ENCODE data around the gene GPR162.

Gene GPR162

GRCh38 chr12:6823182-6824084 lies 1.8 kb downstream of the GPR162 start:
- no peak for DNase-seq

GRCh38 chr12:6824085-6824775 lies 2.6 kb downstream of the GPR162 start:
- no peak for DNase-seq

GRCh38 chr12:6824901-6825381 lies 3.3 kb downstream of the GPR162 start:
- no peak for DNase-seq

DNA sequence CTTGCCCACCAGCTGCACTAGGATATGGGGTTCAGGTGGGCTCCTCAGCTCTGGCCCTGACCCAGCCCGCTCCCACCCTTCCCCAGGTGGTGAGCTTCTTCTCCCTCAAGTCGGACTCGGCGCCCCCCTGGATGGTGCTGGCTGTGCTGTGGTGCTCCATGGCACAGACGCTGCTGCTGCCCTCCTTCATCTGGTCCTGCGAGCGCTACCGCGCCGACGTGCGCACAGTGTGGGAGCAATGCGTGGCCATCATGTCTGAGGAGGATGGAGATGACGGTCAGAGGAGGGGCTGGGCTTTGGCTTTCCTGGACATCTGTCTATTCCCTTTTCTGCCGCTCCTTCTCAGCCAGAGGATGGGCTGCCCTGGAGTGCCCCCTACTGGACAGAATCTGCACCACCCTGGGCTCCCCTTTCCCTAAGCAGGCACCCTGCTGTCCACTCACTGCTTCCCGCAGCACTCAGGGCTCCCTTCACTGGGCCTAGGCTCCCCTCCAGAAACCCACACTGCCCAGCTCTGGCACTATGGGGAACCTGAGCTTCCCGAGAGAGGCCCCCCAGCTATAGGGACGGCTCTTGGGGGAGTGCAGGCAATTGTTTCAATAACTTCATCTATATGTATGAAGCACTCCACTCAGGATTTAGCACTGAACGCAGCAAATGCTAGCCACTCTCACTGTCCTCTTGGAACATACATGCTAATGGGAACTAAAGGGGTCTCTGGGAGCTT lies 3.9 kb downstream of the GPR162 start:
- peak; percentile 80 for DNase-seq

DNA sequence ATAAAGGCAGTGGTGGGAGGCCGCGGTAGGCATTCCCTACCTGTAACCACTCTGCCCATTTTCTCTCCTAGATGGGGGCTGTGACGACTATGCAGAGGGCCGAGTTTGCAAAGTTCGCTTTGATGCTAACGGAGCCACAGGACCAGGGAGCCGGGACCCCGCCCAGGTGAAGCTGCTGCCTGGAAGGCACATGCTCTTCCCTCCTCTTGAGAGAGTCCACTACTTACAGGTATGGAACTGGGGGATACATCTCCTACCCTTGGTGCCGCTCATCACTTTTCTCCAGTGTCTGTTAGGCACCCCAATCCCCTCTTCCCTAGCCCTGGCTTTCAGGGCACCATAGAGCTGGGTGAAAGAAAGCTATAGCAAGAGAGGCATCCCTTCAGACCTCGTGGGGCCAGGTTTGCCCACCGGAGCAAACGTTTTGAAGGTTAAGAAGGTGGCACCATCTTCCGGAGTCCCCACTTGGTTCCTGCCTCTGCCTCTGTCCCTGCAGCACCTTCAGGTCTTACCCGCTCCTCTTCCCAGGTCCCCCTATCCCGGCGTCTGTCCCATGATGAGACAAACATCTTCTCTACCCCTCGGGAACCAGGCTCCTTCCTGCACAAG lies 4.6 kb downstream of the GPR162 start:
- DNase-seq = no peak

- DNase-seq = no peak
Measured at GRCh38 chr12:6826734-6827436, 5.3 kb downstream of the GPR162 start.

DNA sequence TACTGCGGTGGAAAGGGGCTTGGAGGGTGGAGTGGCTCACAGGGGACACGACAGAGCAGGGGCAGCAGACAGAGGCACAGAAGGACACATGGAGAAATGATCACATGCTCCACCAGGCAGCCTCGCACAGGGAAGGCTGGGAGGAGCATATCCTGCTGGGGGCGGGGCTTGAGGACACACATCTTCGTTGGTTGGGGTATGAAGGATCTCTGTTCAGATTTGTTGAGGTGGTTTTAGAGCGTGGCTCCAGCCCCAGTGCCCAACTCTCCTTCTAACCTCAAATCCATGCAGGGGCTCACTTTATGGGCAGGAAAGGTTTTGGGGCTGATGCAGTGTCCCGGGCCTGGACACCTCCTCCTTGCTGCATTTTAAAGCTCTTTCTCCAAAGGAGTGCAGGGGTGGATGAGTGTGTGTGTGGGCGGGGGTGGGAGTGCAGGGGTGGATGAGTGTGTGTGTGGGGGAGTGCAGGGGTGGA lies 5.9 kb downstream of the GPR162 start:
- peak; percentile 45 for DNase-seq

- peak; percentile 17 for DNase-seq
Measured at GRCh38 chr12:6827982-6828780, 6.6 kb downstream of the GPR162 start, which contains the start of gene P3H3. Gene P3H3, plus strand, starts transcription at chr12:6828407. Its CDS starts 34 bp downstream, at chr12:6828441.

DNA sequence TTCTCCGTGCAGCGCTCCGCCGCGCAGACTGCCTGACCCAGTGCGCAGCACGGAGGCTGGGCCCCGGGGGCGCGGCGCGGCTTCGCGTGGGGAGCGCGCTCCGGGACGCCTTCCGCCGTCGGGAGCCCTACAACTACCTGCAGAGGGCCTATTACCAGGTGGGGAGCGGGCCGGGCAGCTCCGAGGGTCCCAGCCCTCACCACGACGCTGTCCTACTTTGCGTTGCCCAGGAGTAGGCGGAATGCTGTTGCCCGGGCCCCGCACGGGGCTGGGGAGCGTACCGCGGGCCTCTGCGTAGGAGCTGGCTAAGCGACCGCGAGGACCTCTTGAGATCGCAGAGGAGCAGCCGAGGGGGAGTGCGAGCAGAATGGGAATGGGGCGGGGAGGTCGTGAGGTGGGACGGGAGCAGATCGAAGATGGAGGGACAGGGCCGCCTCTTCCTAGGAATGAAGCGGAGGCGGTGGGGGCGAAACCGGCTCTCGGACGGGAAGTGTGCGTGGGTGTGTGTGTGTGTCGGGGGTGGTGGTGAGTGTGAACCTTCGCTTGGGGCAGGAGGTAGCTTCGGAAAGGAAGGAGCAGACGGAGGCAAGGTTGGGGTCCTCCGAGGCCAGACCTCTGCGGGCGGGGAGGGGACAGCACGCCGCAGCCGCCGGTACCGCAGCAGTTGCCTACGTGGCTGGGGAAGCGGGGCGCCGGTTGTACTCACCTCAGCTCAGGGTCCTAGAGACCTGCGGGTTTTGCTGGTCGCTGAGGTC lies 7.3 kb downstream of the GPR162 start:
- peak; percentile 32 for DNase-seq

DNA sequence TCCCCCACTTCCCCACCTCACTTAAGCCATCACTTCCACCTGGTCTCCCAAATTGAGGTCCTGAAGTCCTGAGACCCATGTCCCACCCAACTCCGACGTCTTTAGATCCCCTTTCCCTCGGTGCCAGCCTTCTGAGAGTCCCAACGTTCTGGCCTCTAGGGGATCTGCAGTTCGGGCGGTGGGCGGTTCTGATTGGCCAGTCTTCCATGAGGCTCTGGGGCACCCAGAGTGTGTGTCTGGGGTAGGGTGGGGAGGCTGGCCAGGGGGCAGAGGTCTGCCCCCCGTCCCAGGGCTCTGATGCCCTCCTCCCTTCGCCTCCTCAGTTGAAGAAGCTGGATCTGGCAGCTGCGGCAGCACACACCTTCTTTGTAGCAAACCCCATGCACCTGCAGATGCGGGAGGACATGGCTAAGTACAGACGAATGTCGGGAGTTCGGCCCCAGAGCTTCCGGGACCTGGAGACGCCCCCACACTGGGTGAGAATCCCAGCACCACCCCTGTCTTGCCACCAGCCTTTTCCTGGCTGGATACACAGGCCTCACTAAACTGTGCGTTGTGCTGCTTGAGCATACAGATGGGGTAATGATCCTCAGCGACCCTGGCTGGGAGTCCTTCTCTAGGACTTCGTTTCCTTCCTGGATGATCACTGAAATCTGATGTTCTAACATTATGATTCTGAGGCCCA lies 8.1 kb downstream of the GPR162 start:
- DNase-seq = no peak

DNA sequence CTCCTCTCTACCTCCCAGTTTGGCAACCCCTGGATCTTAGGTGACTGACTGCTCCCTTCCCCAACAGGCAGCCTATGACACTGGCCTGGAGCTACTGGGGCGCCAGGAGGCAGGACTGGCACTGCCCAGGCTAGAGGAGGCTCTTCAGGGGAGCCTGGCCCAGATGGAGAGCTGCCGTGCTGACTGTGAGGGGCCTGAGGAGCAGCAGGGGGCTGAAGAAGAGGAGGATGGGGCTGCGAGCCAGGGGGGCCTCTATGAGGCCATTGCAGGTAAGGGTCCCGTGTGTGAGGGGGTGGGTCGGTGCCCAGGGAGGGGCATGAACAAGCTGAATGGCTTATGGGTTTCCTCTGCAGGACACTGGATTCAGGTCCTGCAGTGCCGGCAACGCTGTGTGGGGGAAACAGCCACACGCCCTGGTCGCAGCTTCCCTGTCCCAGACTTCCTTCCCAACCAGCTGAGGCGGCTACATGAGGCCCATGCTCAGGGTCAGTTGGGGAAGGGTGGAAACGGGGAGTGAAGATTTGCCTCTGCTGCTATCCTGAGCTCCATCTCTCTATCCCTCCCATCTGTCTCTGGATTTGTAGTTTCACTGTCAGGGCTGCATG lies 8.8 kb downstream of the GPR162 start:
- DNase-seq = no peak

DNA sequence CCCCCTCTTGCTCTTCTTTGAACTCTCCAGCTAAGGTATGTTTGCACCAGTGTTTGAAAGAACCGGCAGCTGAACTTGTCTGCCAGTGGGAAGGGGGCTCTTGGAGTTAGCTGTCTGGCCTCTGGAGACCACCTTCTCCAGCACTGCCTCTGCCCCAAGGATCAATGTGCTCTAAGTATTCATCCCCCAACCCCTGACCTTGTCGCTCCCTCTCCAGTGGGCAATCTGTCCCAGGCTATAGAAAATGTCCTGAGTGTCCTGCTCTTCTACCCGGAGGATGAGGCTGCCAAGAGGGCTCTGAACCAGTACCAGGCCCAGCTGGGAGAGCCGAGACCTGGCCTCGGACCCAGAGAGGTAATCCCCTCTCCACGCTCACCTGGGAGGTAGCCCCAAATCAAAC lies 9.4 kb downstream of the GPR162 start:
- DNase-seq = no peak

DNA sequence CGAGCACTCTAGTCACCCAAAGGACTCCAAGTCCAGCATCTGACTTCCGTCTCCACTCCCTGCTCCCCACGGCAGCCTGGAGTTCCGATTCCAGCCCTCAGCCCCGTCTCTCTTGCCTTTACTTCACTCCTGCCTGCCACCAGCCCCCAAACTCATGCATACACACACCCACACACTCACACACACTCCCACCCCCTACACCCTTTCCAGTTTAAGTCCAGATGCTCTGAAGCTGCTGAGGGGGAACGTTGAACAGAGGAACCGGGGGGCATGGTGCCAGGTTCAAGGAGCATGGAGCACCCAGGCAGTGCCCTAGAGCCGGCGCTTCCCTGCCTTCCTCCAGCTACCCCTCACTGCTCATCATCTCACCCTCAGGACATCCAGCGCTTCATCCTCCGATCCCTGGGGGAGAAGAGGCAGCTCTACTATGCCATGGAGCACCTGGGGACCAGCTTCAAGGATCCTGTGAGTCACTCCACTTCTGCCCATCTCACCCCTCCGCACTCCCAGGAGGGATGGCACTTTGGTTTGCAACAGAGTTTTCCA lies 9.9 kb downstream of the GPR162 start:
- no peak for DNase-seq

DNA sequence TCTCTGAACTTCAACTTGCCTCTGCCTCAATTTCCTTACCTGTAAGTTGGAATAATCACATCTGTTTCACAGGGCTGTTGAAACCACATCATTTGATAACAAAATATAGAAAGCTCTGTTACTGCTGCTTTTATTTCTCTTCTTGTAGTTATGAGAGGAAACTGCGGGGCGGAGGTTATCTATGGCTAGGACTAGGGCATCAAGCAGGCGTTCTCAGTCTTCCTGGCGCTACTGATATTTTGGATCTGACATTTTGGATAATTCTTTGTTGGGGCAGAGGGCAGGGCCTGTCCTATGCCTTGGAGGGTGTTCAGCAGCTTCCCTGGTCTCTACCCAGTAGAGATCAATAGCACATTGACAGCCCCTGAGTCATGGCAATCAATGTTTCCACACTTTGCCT lies 10.5 kb downstream of the GPR162 start:
- no peak for DNase-seq

- DNase-seq = no peak
Measured at GRCh38 chr12:6833189-6833890, 11.7 kb downstream of the GPR162 start.

GRCh38 chr12:6834254-6834653 lies 12.6 kb downstream of the GPR162 start:
- no peak for DNase-seq

- no peak for DNase-seq
Measured at GRCh38 chr12:6834873-6835272, 13.3 kb downstream of the GPR162 start.

- no peak for DNase-seq
Measured at GRCh38 chr12:6836851-6837250, 15.2 kb downstream of the GPR162 start.

Measured in CD4-positive, alpha-beta T cell treated with Interleukin-10 for 1 hour (primary cell).